A549 (cell line): ENCODE results near the gene METTL24. TPM values are rescaled to one million over a fixed set of nuclear protein-coding genes. Genes with fewer than 3 reads are reported as not detected.

Source experiments
- ATAC-seq, 2 experiments: fragments of 200-7000 bp in 1 of 2; fragments of >200 bp in 1 of 2; cut with Nextera tagmentation in 1 of 2; cut with Tn5 transposase in 1 of 2; 3 replicates each; pipeline versions ENCODE4 v1.8.0 to v1.9.1; 2018 to 2020; ENCODE audit warnings: mild to moderate bottlenecking in 1 of 2, moderate library complexity in 1 of 2
- CTCF ChIA-PET: fragments of 300-600 bp; sonication (Branson Sonifier 250); formaldehyde crosslinking; extraction: SDS; loops from one replicate; lab custom pipeline; 2021; ENCODE audit warnings: antibody characterized with exemption, inconsistent platforms; lab: Yijun Ruan, JAX
- POLR2A ChIA-PET: fragments of 350-600 bp; formaldehyde crosslinking; extraction: SDS; loops from one replicate; lab custom pipeline; 2021; ENCODE audit warnings: antibody characterized with exemption, inconsistent platforms; lab: Yijun Ruan, JAX
- DNase-seq, 2 experiments: peaks; one replicate each; pipeline versions ENCODE4 v3.0.0 to v3.0.0-alpha.2; 2011 to 2016; ENCODE audit warnings: low read depth in 1 of 2, low spot score in 1 of 2
- FAIRE-seq: peaks from 2 replicates; lab custom pipeline; 2011; peaks lifted over from hg19 to GRCh38; lab: Jason Lieb, UNC
- H3K27ac ChIP-seq, 2 experiments: fragments of >200 bp; sonication (Bioruptor Twin); formaldehyde crosslinking; 3 replicates each; pipeline ENCODE4 v1.5.1; 2016 to 2017
- H3K4me1 ChIP-seq: fragments of >200 bp; sonication (Bioruptor Twin); formaldehyde crosslinking; 3 replicates; pipeline ENCODE4 v1.6.1; 2016
- H3K4me2 ChIP-seq: fragments of >200 bp; sonication (Bioruptor Twin); formaldehyde crosslinking; 3 replicates; pipeline ENCODE4 v1.6.1; 2016
- H3K4me3 ChIP-seq: fragments of >200 bp; sonication (Bioruptor Twin); formaldehyde crosslinking; 3 replicates; pipeline ENCODE4 v1.5.1; 2016
- H3K9me3 ChIP-seq: fragments of >200 bp; sonication (Bioruptor Twin); formaldehyde crosslinking; 3 replicates; pipeline ENCODE4 v1.6.1; 2016
- ATOH8 ChIP-seq: fragments of 250-450 bp; sonication (Bioruptor Pico); IDR thresholded peaks from 2 replicates; pipeline ENCODE4 v1.5.0; 2020; ENCODE audit warnings: low read depth, mild to moderate bottlenecking, moderate library complexity
- BHLHE40 ChIP-seq: IDR thresholded peaks from 2 replicates; pipeline ENCODE4 v1.6.1; 2012; ENCODE audit warnings: low read depth, low read length, inconsistent platforms
- CHD2 ChIP-seq: fragments of 150-350 bp; IDR thresholded peaks from 2 replicates; pipeline ENCODE4 v1.6.1; 2014; ENCODE audit warnings: low read length; ENCODE audit not compliant: partially characterized antibody
- EHMT2 ChIP-seq: fragments of 200-600 bp; sonication (generic); IDR thresholded peaks from 2 replicates; pipeline ENCODE4 v1.6.1; 2016; ENCODE audit warnings: antibody characterized with exemption, low read depth, mild to moderate bottlenecking, moderate library complexity
- EP300 ChIP-seq, 2 experiments: fragments of >200 bp; sonication (Bioruptor Twin); formaldehyde crosslinking; IDR thresholded peaks; 2 replicates in 1 of 2; 3 replicates in 1 of 2; pipeline ENCODE4 v1.6.1; 2016 to 2017
- FOXS1 ChIP-seq: fragments of 250-450 bp; sonication (Bioruptor Pico); IDR thresholded peaks from 2 replicates; pipeline ENCODE4 v1.5.0; 2020; ENCODE audit warnings: mild to moderate bottlenecking, moderate library complexity
- GATA3 ChIP-seq: IDR thresholded peaks from 2 replicates; pipeline ENCODE4 v1.6.1; 2012; ENCODE audit warnings: borderline replicate concordance
- HDAC2 ChIP-seq: fragments of 200-600 bp; sonication (generic); IDR thresholded peaks from 2 replicates; pipeline ENCODE4 v1.6.1; 2016
- HES2 ChIP-seq: fragments of >200 bp; sonication (Bioruptor Twin); formaldehyde crosslinking; IDR thresholded peaks from 2 replicates; pipeline ENCODE4 v1.6.1; 2016
- HEYL ChIP-seq: fragments of 250-450 bp; sonication (Bioruptor Pico); IDR thresholded peaks from 2 replicates; pipeline ENCODE4 v1.8.0; 2021; ENCODE audit warnings: mild to moderate bottlenecking, moderate library complexity
- HOXA7 ChIP-seq: fragments of 250-450 bp; sonication (Bioruptor Pico); IDR thresholded peaks from 2 replicates; pipeline ENCODE4 v1.5.0; 2020; ENCODE audit warnings: mild to moderate bottlenecking, moderate library complexity
- HOXB5 ChIP-seq: fragments of 250-450 bp; sonication (Bioruptor Pico); IDR thresholded peaks from 2 replicates; pipeline ENCODE4 v1.5.0; 2020; ENCODE audit warnings: mild to moderate bottlenecking, moderate library complexity
- JUN ChIP-seq, 2 experiments: fragments of >200 bp; sonication (Bioruptor Twin); formaldehyde crosslinking; IDR thresholded peaks; 2 replicates in 1 of 2; 3 replicates in 1 of 2; pipeline ENCODE4 v1.6.1; 2016 to 2017
- JUNB ChIP-seq: fragments of >200 bp; sonication (Bioruptor Twin); formaldehyde crosslinking; IDR thresholded peaks from 2 replicates; pipeline ENCODE4 v1.6.1; 2016
- KDM1A ChIP-seq: fragments of 200-600 bp; sonication (generic); IDR thresholded peaks from 2 replicates; pipeline ENCODE4 v1.6.1; 2016; ENCODE audit warnings: low read depth, mild to moderate bottlenecking
- KDM5A ChIP-seq: fragments of 200-600 bp; sonication (generic); IDR thresholded peaks from 2 replicates; pipeline ENCODE4 v1.6.1; 2016; ENCODE audit warnings: antibody characterized with exemption, mild to moderate bottlenecking
- MAFK ChIP-seq: fragments of 450-650 bp; IDR thresholded peaks from 2 replicates; pipeline ENCODE4 v1.6.1; 2014; ENCODE audit not compliant: partially characterized antibody
- MAZ ChIP-seq: fragments of 150-350 bp; IDR thresholded peaks from 2 replicates; pipeline ENCODE4 v1.6.1; 2014; ENCODE audit warnings: antibody characterized with exemption, low read depth, low read length, borderline replicate concordance
- MYC ChIP-seq: IDR thresholded peaks from 2 replicates; pipeline ENCODE4 v1.6.1; 2012; ENCODE audit warnings: mild to moderate bottlenecking, inconsistent platforms, low read length, improper control_type of control experiment, borderline replicate concordance
- NFE2L2 ChIP-seq: fragments of 150-350 bp; conservative IDR thresholded peaks from 2 replicates; pipeline ENCODE4 v1.6.1; 2014; ENCODE audit warnings: low read length
- POLR2A ChIP-seq: IDR thresholded peaks from 2 replicates; pipeline ENCODE4 v1.6.1; 2012; ENCODE audit warnings: mild to moderate bottlenecking, low read length
- POLR2AphosphoS2 ChIP-seq: conservative IDR thresholded peaks from 2 replicates; pipeline ENCODE4 v1.6.1; 2012; ENCODE audit warnings: low read length, improper control_type of control experiment, inconsistent platforms
- RAD21 ChIP-seq, 2 experiments: fragments of >200 bp in 1 of 2; sonication (Bioruptor Twin) in 1 of 2; formaldehyde crosslinking in 1 of 2; IDR thresholded peaks in 1 of 2; conservative IDR thresholded peaks in 1 of 2; 2 replicates in 1 of 2; 3 replicates in 1 of 2; pipeline ENCODE4 v1.6.1; 2012 to 2018; ENCODE audit warnings: inconsistent platforms in 1 of 2
- RARB ChIP-seq: fragments of 250-450 bp; sonication (Bioruptor Pico); IDR thresholded peaks from 2 replicates; pipeline ENCODE4 v1.8.0; 2021; ENCODE audit warnings: mild to moderate bottlenecking, moderate library complexity
- RFX5 ChIP-seq: fragments of 450-650 bp; IDR thresholded peaks from 2 replicates; pipeline ENCODE4 v1.7.1; 2014; ENCODE audit warnings: antibody characterized with exemption, mild to moderate bottlenecking, moderate library complexity
- RNF2 ChIP-seq: fragments of 200-600 bp; sonication (generic); IDR thresholded peaks from 2 replicates; pipeline ENCODE4 v1.6.1; 2016; ENCODE audit warnings: low read depth, mild to moderate bottlenecking, antibody characterized with exemption, moderate library complexity, borderline replicate concordance
- TFCP2L1 ChIP-seq: fragments of 250-450 bp; sonication (Bioruptor Pico); IDR thresholded peaks from 2 replicates; pipeline ENCODE4 v1.5.0; 2021; ENCODE audit warnings: mild to moderate bottlenecking
- TP53 ChIP-seq: fragments of 250-450 bp; sonication (Bioruptor Pico); IDR thresholded peaks from 2 replicates; pipeline ENCODE4 v1.5.0; 2021; ENCODE audit warnings: mild to moderate bottlenecking, moderate library complexity
- ZC3H11A ChIP-seq: fragments of 450-650 bp; IDR thresholded peaks from 2 replicates; pipeline ENCODE4 v1.6.1; 2014; ENCODE audit warnings: antibody characterized with exemption, mild to moderate bottlenecking
- ZSCAN20 ChIP-seq: fragments of 250-450 bp; sonication (Bioruptor Pico); IDR thresholded peaks from 2 replicates; pipeline ENCODE4 v1.8.0; 2022; ENCODE audit warnings: mild to moderate bottlenecking, moderate library complexity
- WGBS: methylation state at CpG from one replicate; pipeline ENCODE4 v1.1.6; 2017; ENCODE audit errors: missing lambda C conversion rate; 5-methylcytosine and 5-hydroxymethylcytosine counted together
- polyA plus RNA-seq, 4 experiments: library from polyadenylated mRNA; depleted of rRNA in 3 of 4; stranded (reverse); fragments of >200 nt; fragmentation: RNase III in 1 of 4; extraction: RNeasy Plus Mini Kit Qiagen cat#74134 plus additional on column Dnase treatment in 1 of 4; gene quantifications; 2 replicates in 3 of 4; 3 replicates in 1 of 4; pipeline ENCODE4 v1.2.3, GENCODE V29; 2011 to 2017
- TF ChIP-seq, protein P1 (sequence below): IDR thresholded peaks from 2 replicates; pipeline ENCODE4 v1.6.1; 2012

The METTL24 gene
- polyA plus RNA-seq, 2 of the 4 experiments (the other 2 are of a cell fraction) = not detected

DNA sequence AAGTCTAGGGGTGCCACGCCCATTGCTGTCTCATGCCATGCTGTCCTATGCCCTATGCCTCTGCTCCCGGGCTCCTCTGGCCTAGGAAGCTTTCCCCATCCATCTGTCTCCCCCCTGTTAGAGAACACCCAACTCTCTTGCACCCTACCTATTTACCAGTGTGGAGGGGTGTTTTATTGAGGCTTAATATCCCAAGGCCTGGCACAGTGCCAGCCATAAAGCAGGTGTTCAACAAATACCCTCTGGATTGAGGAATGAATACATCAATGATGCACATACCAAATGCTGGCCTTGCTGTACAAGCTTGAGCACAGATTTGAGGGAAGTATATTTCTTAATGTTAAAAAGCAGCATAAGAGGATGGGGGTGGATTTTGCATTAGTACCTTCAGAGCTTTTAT is 38.3 kb downstream of the METTL24 start:
- no peak for FAIRE-seq
- 46% methylated on average over 2 of the region's 2 CpGs for WGBS

GRCh38 chr6:110319381-110319780 is 38.8 kb downstream of the METTL24 start:
- 89% methylated on average over 3 of the region's 3 CpGs for WGBS

More for the DNA sequence above, 38.3 kb downstream of the METTL24 start:
- Histone ChIP-seq H3K4me1 (no peaks in the 10 kb centered on the region), H3K9me3 (no peaks in the 10 kb centered on the region), H3K4me2 (no peak overlapping the region), H3K27ac (no peak overlapping the region), H3K4me3 (no peak overlapping the region)
- ChIA-PET POLR2A (no interaction called here), CTCF (no interaction called here)
- no peak for TF ChIP-seq TP53 (CRISPR knock-in tag)
- no peak for TF ChIP-seq HOXA7 (CRISPR knock-in tag)
- no peak for TF ChIP-seq POLR2A
- no peak for TF ChIP-seq HEYL
- no peak for TF ChIP-seq GATA3
- no peak for TF ChIP-seq RNF2
- no peak for TF ChIP-seq KDM1A
- TF ChIP-seq EHMT2 = no peak
- ATAC-seq (no peak), DNase-seq (no peak)

GRCh38 chr6:110318971-110319370 is 39.2 kb downstream of the METTL24 start:
- Histone ChIP-seq H3K4me3 (no peak overlapping the region), H3K27ac (no peak overlapping the region), H3K4me1 (no peaks in the 10 kb centered on the region), H3K9me3 (no peaks in the 10 kb centered on the region), H3K4me2 (no peak overlapping the region)
- CTCF ChIA-PET = interaction anchor here (0.6 kb wide), 1 partner anchor 12 kb away, joined by 3 read pairs; no protein-coding TSS in a partner anchor
- FAIRE-seq (no peak), DNase-seq (no peak), ATAC-seq (no peak)
- POLR2A ChIA-PET = no interaction called here
- TF ChIP-seq HOXB5 (CRISPR knock-in tag) (no peak), TP53 (CRISPR knock-in tag) (no peak), KDM5A (no peak), HEYL (no peak), KDM1A (no peak), ZC3H11A (no peak), ZSCAN20 (no peak), RARB (no peak)
- WGBS = 58% methylated on average over 3 of the region's 3 CpGs

More at GRCh38 chr6:110319381-110319780, 38.8 kb downstream of the METTL24 start:
- DNase-seq (no peak), ATAC-seq (no peak)
- CTCF ChIA-PET = no interaction called here
- H3K4me1 ChIP-seq = no peaks in the 10 kb centered on the region
- H3K27ac ChIP-seq = no peak overlapping the region
- no peak overlapping the region for H3K4me3 ChIP-seq
- TF ChIP-seq JUNB (no peak), RAD21 (conservative IDR thresholded peaks at IDR 0.05 in 1 of 2, IDR thresholded peaks at IDR 0.05 in 1 of 2) (no peak), JUN (IDR thresholded peaks at IDR 0.05) (no peak), NFE2L2 (no peak), POLR2A (no peak), TFCP2L1 (CRISPR knock-in tag) (no peak), CHD2 (no peak), GATA3 (no peak), ATOH8 (CRISPR knock-in tag) (no peak), HDAC2 (no peak), FOXS1 (CRISPR knock-in tag) (no peak)
- TF ChIP-seq, protein P1, sequence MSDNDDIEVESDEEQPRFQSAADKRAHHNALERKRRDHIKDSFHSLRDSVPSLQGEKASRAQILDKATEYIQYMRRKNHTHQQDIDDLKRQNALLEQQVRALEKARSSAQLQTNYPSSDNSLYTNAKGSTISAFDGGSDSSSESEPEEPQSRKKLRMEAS = no peak
- TF ChIP-seq, all 56 proteins: peak for 0
- H3K9me3 ChIP-seq = no peaks in the 10 kb centered on the region
- POLR2A ChIA-PET = no interaction called here
- no peak for FAIRE-seq
- H3K4me2 ChIP-seq = no peak overlapping the region

GRCh38 chr6:110317646-110318045 is 40.5 kb downstream of the METTL24 start:
- no peak overlapping the region for H3K27ac ChIP-seq
- TF ChIP-seq EHMT2 = no peak
- TF ChIP-seq HES2 = no peak
- TF ChIP-seq RARB = no peak
- TF ChIP-seq NFE2L2 = no peak
- no peak for TF ChIP-seq MAZ
- TF ChIP-seq ATOH8 (CRISPR knock-in tag) = no peak
- TF ChIP-seq EP300 (IDR thresholded peaks at IDR 0.05) = no peak
- TF ChIP-seq MYC = no peak
- no peak for TF ChIP-seq MAFK
- TF ChIP-seq HDAC2 = no peak
- no peak for TF ChIP-seq RFX5
- no peak for TF ChIP-seq POLR2AphosphoS2
- no peak for TF ChIP-seq KDM5A
- TF ChIP-seq GATA3 = no peak
- no peak for TF ChIP-seq BHLHE40
- TF ChIP-seq JUN (IDR thresholded peaks at IDR 0.05) = no peak
- no peak for TF ChIP-seq CHD2
- H3K4me3 ChIP-seq = no peak overlapping the region
- ChIA-PET CTCF (no interaction called here), POLR2A (no interaction called here)
- no peak overlapping the region for H3K4me2 ChIP-seq
- no peaks in the 10 kb centered on the region for H3K9me3 ChIP-seq
- ATAC-seq (no peak), DNase-seq (no peak), FAIRE-seq (no peak)
- 94% methylated on average over 3 of the region's 3 CpGs for whole genome bisulfite sequencing
- H3K4me1 ChIP-seq = no peaks in the 10 kb centered on the region
